ENCODE data around the gene MYPOP.

MYPOP gene

GRCh38 chr19:45862271-45862563 lies 40.2 kb downstream of the MYPOP start:
- no peaks in the 10 kb centered on the region for H3K9me3 ChIP-seq (ENCODE audit: insufficient read depth, low read length, severe bottlenecking)
- TF ChIP-seq, protein P1, sequence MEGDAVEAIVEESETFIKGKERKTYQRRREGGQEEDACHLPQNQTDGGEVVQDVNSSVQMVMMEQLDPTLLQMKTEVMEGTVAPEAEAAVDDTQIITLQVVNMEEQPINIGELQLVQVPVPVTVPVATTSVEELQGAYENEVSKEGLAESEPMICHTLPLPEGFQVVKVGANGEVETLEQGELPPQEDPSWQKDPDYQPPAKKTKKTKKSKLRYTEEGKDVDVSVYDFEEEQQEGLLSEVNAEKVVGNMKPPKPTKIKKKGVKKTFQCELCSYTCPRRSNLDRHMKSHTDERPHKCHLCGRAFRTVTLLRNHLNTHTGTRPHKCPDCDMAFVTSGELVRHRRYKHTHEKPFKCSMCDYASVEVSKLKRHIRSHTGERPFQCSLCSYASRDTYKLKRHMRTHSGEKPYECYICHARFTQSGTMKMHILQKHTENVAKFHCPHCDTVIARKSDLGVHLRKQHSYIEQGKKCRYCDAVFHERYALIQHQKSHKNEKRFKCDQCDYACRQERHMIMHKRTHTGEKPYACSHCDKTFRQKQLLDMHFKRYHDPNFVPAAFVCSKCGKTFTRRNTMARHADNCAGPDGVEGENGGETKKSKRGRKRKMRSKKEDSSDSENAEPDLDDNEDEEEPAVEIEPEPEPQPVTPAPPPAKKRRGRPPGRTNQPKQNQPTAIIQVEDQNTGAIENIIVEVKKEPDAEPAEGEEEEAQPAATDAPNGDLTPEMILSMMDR (IDR thresholded peaks at IDR 0.05; ENCODE audit: borderline replicate concordance, extremely low read depth, low read length, poor library complexity, severe bottlenecking): peak; percentile 3
- TF ChIP-seq EZH2 (IDR thresholded peaks at IDR 0.05; ENCODE audit: borderline replicate concordance, low read depth, low read length, severe bottlenecking): no peak
- peak overlapping the region; percentile 83 for H2AFZ ChIP-seq (ENCODE audit: low read depth, low read length)
- no peaks in the 10 kb centered on the region for H3K27me3 ChIP-seq (ENCODE audit: insufficient read depth, low read length, poor library complexity)
- H3K79me2 ChIP-seq (ENCODE audit: insufficient read depth, low read length): peaks cover 48% of the 10 kb centered on the region
- DNase-seq (no peak), ATAC-seq (ENCODE audit: insufficient read depth, low read depth) (no peak)
- H3K9ac ChIP-seq (ENCODE audit: low read depth, low read length): peak overlapping the region; percentile 76
- peaks cover 26% of the 10 kb centered on the region for H3K4me1 ChIP-seq (ENCODE audit: insufficient read depth, low read length)
- H3K4me2 ChIP-seq (ENCODE audit: insufficient read depth, low read length): peak overlapping the region; percentile 87
- peaks cover 6% of the 10 kb centered on the region; the same call in 1 of the 2 replicates for H4K20me1 ChIP-seq (ENCODE audit: insufficient read depth, low read length)
- H3K36me3 ChIP-seq (ENCODE audit: insufficient read depth, low read length): peaks cover 30% of the 10 kb centered on the region
- H3K4me3 ChIP-seq (ENCODE audit: low read depth in 1 of 2, low read length in 2 of 2): peak overlapping the region; percentile 49 to 74
- peak overlapping the region; percentile 80 for H3K27ac ChIP-seq (ENCODE audit: low read length)

- H2AFZ ChIP-seq (ENCODE audit: low read depth, low read length): no peak overlapping the region
- no peak overlapping the region for H3K4me2 ChIP-seq (ENCODE audit: insufficient read depth, low read length)
- H3K27me3 ChIP-seq (ENCODE audit: insufficient read depth, low read length, poor library complexity): no peaks in the 10 kb centered on the region
- DNase-seq: no peak
- peaks cover 59% of the 10 kb centered on the region for H3K79me2 ChIP-seq (ENCODE audit: insufficient read depth, low read length)
- H3K9ac ChIP-seq (ENCODE audit: low read depth, low read length): no peak overlapping the region
- H3K36me3 ChIP-seq (ENCODE audit: insufficient read depth, low read length): peaks cover 41% of the 10 kb centered on the region
- no peak for ATAC-seq (ENCODE audit: insufficient read depth, low read depth)
- H3K9me3 ChIP-seq (ENCODE audit: insufficient read depth, low read length, severe bottlenecking): no peaks in the 10 kb centered on the region
- no peak overlapping the region for H3K4me3 ChIP-seq (ENCODE audit: low read depth in 1 of 2, low read length in 2 of 2)
- H4K20me1 ChIP-seq (ENCODE audit: insufficient read depth, low read length): peaks cover 10% of the 10 kb centered on the region; the same call in 1 of the 2 replicates
- no peak overlapping the region for H3K27ac ChIP-seq (ENCODE audit: low read length)
- peaks cover 26% of the 10 kb centered on the region for H3K4me1 ChIP-seq (ENCODE audit: insufficient read depth, low read length)
- TF ChIP-seq, protein P1 (IDR thresholded peaks at IDR 0.05; ENCODE audit: borderline replicate concordance, extremely low read depth, low read length, poor library complexity, severe bottlenecking): no peak
- no peak for TF ChIP-seq EZH2 (IDR thresholded peaks at IDR 0.05; ENCODE audit: borderline replicate concordance, low read depth, low read length, severe bottlenecking)
Observed at GRCh38 chr19:45860359-45861259, 41.8 kb downstream of the MYPOP start.

GRCh38 chr19:45854167-45854778 lies 48.1 kb downstream of the MYPOP start:
- DNase-seq: no peak
- no peak overlapping the region for H2AFZ ChIP-seq (ENCODE audit: low read depth, low read length)
- no peak overlapping the region for H3K9ac ChIP-seq (ENCODE audit: low read depth, low read length)
- TF ChIP-seq, protein P1 (IDR thresholded peaks at IDR 0.05; ENCODE audit: borderline replicate concordance, extremely low read depth, low read length, poor library complexity, severe bottlenecking): no peak
- TF ChIP-seq EZH2 (IDR thresholded peaks at IDR 0.05; ENCODE audit: borderline replicate concordance, low read depth, low read length, severe bottlenecking): no peak
- peaks cover 82% of the 10 kb centered on the region for H3K36me3 ChIP-seq (ENCODE audit: insufficient read depth, low read length)
- peaks cover 20% of the 10 kb centered on the region for H4K20me1 ChIP-seq (ENCODE audit: insufficient read depth, low read length)
- no peak overlapping the region for H3K4me2 ChIP-seq (ENCODE audit: insufficient read depth, low read length)
- no peak for ATAC-seq (ENCODE audit: insufficient read depth, low read depth)
- H3K27me3 ChIP-seq (ENCODE audit: insufficient read depth, low read length, poor library complexity): no peaks in the 10 kb centered on the region
- H3K4me3 ChIP-seq (ENCODE audit: low read depth in 1 of 2, low read length in 2 of 2): no peak overlapping the region
- H3K9me3 ChIP-seq (ENCODE audit: insufficient read depth, low read length, severe bottlenecking): no peaks in the 10 kb centered on the region
- no peaks in the 10 kb centered on the region for H3K4me1 ChIP-seq (ENCODE audit: insufficient read depth, low read length)
- H3K27ac ChIP-seq (ENCODE audit: low read length): no peak overlapping the region
- peaks cover 32% of the 10 kb centered on the region for H3K79me2 ChIP-seq (ENCODE audit: insufficient read depth, low read length)

All from DND-41 (cell line).